Measurements from ENCODE around the gene TMEM203.

Gene TMEM203

DNA sequence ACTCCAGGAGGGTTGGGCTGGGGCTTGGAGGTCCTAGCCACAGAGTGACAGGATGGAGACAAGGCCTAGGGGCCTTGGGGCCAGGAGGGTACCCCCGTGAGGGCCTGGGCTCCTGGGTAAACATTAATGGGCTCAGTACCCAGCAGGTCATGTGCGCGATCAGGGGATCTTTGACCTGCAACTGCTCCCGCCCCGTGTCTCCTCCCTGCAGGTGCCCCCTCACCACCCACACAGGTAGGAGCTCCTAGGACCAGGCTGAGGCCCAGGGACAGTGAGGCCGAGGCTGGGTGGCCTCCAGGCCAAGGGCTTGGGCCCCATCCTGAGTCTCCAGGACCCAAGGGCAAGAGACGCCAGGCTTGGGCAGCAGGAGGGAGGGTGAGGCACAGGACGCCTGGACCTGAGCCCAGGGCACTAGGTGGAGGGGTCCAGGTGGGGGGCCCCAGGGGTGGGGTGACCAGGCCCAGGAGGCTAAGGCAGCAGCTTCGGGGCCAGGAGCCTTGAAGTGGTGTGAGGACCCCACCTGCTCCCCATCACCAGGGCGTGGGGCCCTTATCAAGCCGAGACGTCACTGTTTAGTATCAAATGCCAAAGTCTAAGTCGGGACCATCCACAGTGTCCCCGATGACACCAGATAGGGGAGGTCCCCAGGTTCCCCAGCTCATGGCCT is 25.4 kb upstream of the TMEM203 start, which contains the start of gene SLC34A3:
TSS of gene SLC34A3 (plus strand) at position 197 of the 667 bp plus-strand sequence. CDS start 802 bp downstream, outside the sequence.
- no peaks in the 10 kb centered on the region for H4K20me1 ChIP-seq (ENCODE audit: insufficient read depth, low read length)
- H3K36me3 ChIP-seq (replicated peaks; ENCODE audit: low read depth, low read length) = no peaks in the 10 kb centered on the region
- H3K9ac ChIP-seq (ENCODE audit: low read length) = no peak within 1 kb of the TSS
- H3K4me2 ChIP-seq (ENCODE audit: low read length) = no peak within 1 kb of the TSS
- no peak within 1 kb of the TSS for H3K27ac ChIP-seq (ENCODE audit: low read length)
- H3K27me3 ChIP-seq (ENCODE audit: low read depth, low read length) = 0 out of 2 replicates have a peak, but pooled peaks cover 2% of the 10 kb centered on the region
- H3K79me2 ChIP-seq (ENCODE audit: low read length) = no peaks in the 10 kb centered on the region
- TF ChIP-seq, protein P1, sequence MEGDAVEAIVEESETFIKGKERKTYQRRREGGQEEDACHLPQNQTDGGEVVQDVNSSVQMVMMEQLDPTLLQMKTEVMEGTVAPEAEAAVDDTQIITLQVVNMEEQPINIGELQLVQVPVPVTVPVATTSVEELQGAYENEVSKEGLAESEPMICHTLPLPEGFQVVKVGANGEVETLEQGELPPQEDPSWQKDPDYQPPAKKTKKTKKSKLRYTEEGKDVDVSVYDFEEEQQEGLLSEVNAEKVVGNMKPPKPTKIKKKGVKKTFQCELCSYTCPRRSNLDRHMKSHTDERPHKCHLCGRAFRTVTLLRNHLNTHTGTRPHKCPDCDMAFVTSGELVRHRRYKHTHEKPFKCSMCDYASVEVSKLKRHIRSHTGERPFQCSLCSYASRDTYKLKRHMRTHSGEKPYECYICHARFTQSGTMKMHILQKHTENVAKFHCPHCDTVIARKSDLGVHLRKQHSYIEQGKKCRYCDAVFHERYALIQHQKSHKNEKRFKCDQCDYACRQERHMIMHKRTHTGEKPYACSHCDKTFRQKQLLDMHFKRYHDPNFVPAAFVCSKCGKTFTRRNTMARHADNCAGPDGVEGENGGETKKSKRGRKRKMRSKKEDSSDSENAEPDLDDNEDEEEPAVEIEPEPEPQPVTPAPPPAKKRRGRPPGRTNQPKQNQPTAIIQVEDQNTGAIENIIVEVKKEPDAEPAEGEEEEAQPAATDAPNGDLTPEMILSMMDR (IDR thresholded peaks at IDR 0.05; ENCODE audit: low read depth, low read length) = no peak
- no peak for TF ChIP-seq EZH2phosphoT487 (IDR thresholded peaks at IDR 0.05; ENCODE audit: low read depth)
- H3K4me1 ChIP-seq (ENCODE audit: low read length) = peaks cover 24% of the 10 kb centered on the region
- H3K9me3 ChIP-seq (ENCODE audit: insufficient read depth, low read length) = no peaks in the 10 kb centered on the region
- H3K4me3 ChIP-seq (ENCODE audit: low read length) = no peak within 1 kb of the TSS
- no peak within 1 kb of the TSS for H2AFZ ChIP-seq (ENCODE audit: low read depth, low read length)

DNA sequence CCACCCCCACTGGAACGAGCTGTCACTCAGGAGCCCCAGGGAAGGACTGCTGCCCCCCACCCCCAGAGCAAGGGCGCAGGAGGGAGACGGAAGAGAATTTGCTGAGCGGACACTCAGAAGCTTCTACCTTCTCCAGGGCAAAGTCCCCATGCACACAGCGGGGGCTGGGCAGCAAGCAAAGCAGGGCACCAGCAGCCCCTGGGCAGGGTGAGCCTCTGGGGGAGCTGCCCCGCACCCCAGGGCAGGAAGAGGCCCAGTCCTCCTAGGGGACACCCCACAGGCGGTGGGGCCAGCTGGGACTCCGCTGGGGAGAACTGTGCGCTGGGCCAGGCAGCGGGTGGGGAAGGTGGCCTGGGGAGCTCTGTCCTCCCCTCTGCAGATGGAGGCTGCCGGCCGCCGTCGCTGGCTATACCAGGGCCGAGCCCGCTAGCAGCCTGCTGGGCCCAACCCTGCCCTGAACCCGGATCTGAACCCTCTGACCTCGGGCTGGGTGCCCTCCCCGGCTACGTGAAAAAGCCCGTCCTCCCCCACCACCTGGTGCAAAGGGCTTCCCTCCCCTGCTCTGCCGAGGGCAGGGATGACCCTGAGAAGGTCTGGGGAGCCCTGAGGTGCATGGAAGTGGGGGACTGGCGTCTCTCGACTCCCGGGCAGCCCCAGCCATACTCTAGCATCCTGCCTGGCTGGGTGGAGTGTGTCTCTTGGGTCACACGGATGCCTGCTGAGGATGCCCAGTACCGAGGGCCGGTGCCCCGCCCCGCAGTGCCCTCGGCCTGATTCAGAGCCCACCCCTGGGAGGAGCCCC is 24.7 kb upstream of the TMEM203 start:
- Histone ChIP-seq H3K9me3 (ENCODE audit: insufficient read depth, low read length) (no peaks in the 10 kb centered on the region), H3K27ac (ENCODE audit: low read length) (no peak overlapping the region), H3K27me3 (ENCODE audit: low read depth, low read length) (0 out of 2 replicates have a peak, but pooled peaks cover 2% of the 10 kb centered on the region), H2AFZ (ENCODE audit: low read depth, low read length) (no peak overlapping the region), H3K79me2 (ENCODE audit: low read length) (no peaks in the 10 kb centered on the region), H3K4me2 (ENCODE audit: low read length) (no peak overlapping the region), H3K4me3 (ENCODE audit: low read length) (no peak overlapping the region), H3K4me1 (ENCODE audit: low read length) (peaks cover 16% of the 10 kb centered on the region), H3K9ac (ENCODE audit: low read length) (no peak overlapping the region), H4K20me1 (ENCODE audit: insufficient read depth, low read length) (no peaks in the 10 kb centered on the region), H3K36me3 (replicated peaks; ENCODE audit: low read depth, low read length) (no peaks in the 10 kb centered on the region)
- TF ChIP-seq EZH2phosphoT487 (IDR thresholded peaks at IDR 0.05; ENCODE audit: low read depth) = no peak

DNA sequence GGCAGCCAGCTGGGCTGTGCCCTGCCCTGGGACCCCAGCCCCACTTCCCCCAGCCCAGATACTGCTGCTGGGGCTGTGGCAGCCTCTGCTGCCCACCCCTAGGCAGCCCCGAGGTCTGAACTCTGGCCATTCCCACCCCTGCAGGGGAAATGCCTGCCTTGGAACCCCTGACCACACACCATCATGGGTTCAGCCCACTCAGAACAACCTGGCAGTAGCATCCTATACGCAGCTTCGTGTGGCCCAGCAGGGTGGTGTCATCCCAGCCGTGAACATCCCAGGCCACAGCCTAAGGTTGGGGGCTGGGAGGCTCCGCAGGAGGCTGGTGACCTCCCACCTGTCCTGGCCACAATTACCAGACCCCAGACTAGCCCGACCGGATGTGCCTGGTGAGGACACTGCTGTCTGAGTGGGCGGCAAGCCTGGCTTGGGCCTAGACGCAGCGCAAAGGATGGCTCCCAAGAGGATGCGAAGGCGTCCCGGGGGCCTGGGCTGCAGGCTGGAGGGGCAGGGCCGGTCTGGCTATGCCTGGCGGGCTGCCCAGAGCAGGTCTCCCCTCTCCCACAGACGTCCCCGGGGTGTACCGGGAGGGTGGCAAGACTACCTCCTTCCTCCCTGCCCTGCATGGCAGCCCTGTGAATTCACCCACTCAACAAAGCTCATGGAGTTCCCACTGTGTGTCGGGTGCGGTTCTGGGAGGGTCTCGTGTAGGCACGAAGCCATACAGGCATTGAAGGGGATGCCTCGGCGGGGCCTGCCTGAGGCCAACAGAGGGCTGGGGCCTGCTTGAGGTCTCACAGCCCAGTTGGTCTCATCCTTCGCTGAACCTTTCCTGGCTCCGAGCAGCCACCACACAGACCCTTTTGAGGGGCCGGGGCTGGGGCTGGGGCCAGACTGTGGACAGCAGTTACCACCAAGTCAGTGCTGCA is 23.8 kb upstream of the TMEM203 start:
- Histone ChIP-seq H4K20me1 (ENCODE audit: insufficient read depth, low read length) (no peaks in the 10 kb centered on the region), H3K9me3 (ENCODE audit: insufficient read depth, low read length) (no peaks in the 10 kb centered on the region), H3K4me3 (ENCODE audit: low read length) (no peak overlapping the region), H2AFZ (ENCODE audit: low read depth, low read length) (no peak overlapping the region), H3K36me3 (replicated peaks; ENCODE audit: low read depth, low read length) (no peaks in the 10 kb centered on the region), H3K4me1 (ENCODE audit: low read length) (peaks cover 10% of the 10 kb centered on the region), H3K27me3 (ENCODE audit: low read depth, low read length) (0 out of 2 replicates have a peak, but pooled peaks cover under 1% of the 10 kb centered on the region), H3K9ac (ENCODE audit: low read length) (no peak overlapping the region), H3K4me2 (ENCODE audit: low read length) (no peak overlapping the region), H3K79me2 (ENCODE audit: low read length) (no peaks in the 10 kb centered on the region), H3K27ac (ENCODE audit: low read length) (no peak overlapping the region)
- no peak for TF ChIP-seq EZH2phosphoT487 (IDR thresholded peaks at IDR 0.05; ENCODE audit: low read depth)
- TF ChIP-seq, protein P1 (IDR thresholded peaks at IDR 0.05; ENCODE audit: low read depth, low read length) = no peak

DNA sequence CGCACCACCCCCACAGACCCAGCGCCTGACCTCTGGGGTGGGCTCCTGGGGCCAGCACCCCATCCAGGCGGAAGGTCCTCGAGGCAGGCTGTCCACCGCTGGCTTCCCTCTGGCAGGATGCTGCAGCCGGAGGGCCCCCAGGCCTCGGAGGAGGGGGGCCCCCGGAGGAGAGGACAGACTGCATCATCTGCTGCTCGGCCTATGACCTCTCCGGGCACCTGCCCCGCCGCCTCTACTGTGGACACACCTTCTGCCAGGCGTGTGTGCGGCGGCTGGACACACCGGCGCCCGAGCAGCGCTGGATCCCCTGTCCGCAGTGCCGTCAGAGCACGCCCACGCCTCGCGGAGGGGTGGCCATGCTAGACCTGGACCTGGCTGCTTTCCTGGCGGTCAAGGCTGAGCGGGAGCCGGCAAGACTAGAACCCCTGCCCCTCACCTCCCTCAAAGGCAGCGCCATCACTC is 23.1 kb upstream of the TMEM203 start:
- Histone ChIP-seq H3K27ac (ENCODE audit: low read length) (no peak overlapping the region), H3K4me1 (ENCODE audit: low read length) (peaks cover 12% of the 10 kb centered on the region), H2AFZ (ENCODE audit: low read depth, low read length) (no peak overlapping the region), H3K79me2 (ENCODE audit: low read length) (no peaks in the 10 kb centered on the region), H4K20me1 (ENCODE audit: insufficient read depth, low read length) (no peaks in the 10 kb centered on the region), H3K9me3 (ENCODE audit: insufficient read depth, low read length) (no peaks in the 10 kb centered on the region), H3K9ac (ENCODE audit: low read length) (no peak overlapping the region), H3K4me3 (ENCODE audit: low read length) (no peak overlapping the region), H3K27me3 (ENCODE audit: low read depth, low read length) (no peaks in the 10 kb centered on the region), H3K36me3 (replicated peaks; ENCODE audit: low read depth, low read length) (no peaks in the 10 kb centered on the region), H3K4me2 (ENCODE audit: low read length) (no peak overlapping the region)
- TF ChIP-seq EZH2phosphoT487 (IDR thresholded peaks at IDR 0.05; ENCODE audit: low read depth) = no peak
- TF ChIP-seq, protein P1 (IDR thresholded peaks at IDR 0.05; ENCODE audit: low read depth, low read length) = no peak

Data from OCI-LY3 (cell line).